ENCODE measurements around the gene KBTBD3.
"Not testable (repeated sequence)": the region's sequence is repeated elsewhere in the genome, so short reads cannot be mapped to it uniquely, and the experiment has no call there.

KBTBD3 gene

DNA sequence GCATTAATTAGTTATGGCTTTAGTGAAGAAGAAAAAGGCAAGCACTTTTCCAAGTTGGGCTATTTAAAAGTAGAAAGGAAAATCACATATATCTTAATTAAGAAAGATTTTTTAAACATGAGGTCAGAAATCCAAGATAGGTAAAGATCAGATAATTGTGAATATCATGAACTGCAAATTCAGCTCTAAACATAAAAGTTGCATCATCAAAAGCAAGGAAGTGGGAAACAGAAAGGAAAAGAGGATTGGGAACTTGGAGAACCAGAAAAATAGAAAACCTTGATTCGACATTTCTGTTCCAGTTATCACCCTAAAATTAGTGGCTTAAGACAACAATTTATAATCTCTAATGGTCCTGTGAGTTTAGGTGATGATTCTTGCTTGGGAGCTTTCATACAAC is 17.5 kb downstream of the KBTBD3 start:
- DNase-seq (ENCODE audit: extremely low spot score), result no peak
- ChIA-PET CTCF (no interaction called here), POLR2A (no interaction called here)
- no peak for TF ChIP-seq TARDBP (IDR thresholded peaks at IDR 0.05)
- no peak for TF ChIP-seq HDGF (IDR thresholded peaks at IDR 0.05; ENCODE audit: borderline replicate concordance)
- no peak for TF ChIP-seq FOXA1 (IDR thresholded peaks at IDR 0.05)
- TF ChIP-seq, protein P1, sequence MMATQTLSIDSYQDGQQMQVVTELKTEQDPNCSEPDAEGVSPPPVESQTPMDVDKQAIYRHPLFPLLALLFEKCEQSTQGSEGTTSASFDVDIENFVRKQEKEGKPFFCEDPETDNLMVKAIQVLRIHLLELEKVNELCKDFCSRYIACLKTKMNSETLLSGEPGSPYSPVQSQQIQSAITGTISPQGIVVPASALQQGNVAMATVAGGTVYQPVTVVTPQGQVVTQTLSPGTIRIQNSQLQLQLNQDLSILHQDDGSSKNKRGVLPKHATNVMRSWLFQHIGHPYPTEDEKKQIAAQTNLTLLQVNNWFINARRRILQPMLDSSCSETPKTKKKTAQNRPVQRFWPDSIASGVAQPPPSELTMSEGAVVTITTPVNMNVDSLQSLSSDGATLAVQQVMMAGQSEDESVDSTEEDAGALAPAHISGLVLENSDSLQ (IDR thresholded peaks at IDR 0.05), result no peak
- no peak for TF ChIP-seq NFRKB (IDR thresholded peaks at IDR 0.05)
- TF ChIP-seq FOXM1 (IDR thresholded peaks at IDR 0.05; ENCODE audit: borderline replicate concordance), result no peak
- no peak for TF ChIP-seq ELF4 (IDR thresholded peaks at IDR 0.05)

DNA sequence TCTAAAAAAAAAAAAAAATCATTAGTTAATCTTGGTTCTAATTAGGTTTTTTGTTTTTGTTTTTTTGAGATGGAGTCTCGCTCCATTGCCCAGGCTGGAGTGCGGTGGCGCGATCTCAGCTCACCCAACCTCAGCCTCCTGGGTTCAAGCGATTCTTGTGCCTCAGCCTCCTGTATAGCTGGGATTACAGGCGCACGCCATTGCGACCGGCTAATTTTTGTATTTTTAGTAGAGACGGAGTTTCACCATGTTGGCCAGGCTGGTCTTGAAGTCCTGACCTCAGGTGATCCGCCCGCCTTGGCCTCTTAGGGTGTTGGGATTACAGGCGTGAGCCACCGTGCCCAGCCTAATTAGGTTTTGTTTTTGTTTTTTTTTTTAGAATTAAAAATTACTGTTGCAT is 18.8 kb downstream of the KBTBD3 start:
- CTCF ChIA-PET; POLR2A ChIA-PET; DNase-seq (ENCODE audit: extremely low spot score): not testable (repeated sequence)

DNA sequence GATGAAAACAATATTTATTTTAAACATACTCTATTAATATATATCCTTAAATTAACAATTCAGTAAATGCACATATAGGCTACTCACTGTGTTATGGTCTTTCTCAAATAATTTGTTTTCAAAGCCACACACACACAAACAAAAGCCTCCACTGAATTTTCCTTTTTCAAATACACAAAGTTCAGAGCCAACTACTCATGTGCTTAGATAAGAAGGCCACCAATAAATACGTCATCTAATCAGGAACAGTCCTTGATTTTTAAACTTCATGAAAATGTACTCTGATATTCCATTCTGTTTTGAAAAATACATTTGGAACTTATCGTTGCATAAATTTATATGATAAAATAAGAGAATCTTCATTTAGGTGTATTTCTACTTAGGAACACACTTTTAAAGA is 26.0 kb downstream of the KBTBD3 start:
- TF ChIP-seq SUZ12 (IDR thresholded peaks at IDR 0.05) (no peak), L3MBTL2 (conservative IDR thresholded peaks at IDR 0.05) (no peak)
- ChIA-PET POLR2A (no interaction called here), CTCF (no interaction called here)
- no peak for DNase-seq (ENCODE audit: extremely low spot score)

DNA sequence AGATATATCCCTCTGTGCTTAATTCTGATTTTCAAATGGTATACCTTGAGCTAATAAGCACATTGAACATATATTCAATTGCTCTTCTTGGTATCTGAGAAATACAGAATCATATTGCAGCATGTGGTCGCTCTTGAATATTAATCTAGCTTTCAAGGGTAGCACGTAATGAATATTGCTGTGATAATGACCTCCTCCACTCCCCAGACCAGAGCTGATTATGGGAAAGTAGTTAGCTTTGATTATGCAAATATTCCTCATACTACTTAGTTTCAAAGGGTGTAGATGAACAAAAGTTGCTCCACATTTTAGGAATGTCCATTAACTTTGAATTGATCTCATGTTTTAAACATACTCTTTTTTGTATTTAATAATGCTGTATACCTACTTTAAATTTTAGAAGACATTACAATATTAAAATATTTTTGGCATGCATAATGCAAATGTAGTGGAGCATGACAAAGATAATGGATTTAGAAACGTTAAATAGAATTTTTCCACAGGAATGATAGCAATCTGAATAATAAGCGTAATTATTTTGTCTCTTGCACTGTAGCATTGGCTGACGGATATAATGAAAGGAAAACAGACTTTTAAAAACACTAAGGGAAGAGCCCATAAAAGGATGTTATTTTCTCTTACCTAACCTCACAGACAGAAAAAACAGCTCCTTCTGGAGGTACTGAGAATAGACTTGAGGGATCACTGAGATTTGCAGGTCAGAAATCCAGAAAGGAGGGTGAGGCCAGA is 27.2 kb downstream of the KBTBD3 start:
- no peak for TF ChIP-seq FOXA1 (IDR thresholded peaks at IDR 0.05)
- no peak for TF ChIP-seq ZNF384 (IDR thresholded peaks at IDR 0.05)
- TF ChIP-seq, protein P1 (IDR thresholded peaks at IDR 0.05), result no peak
- TF ChIP-seq CTBP1 (IDR thresholded peaks at IDR 0.05; ENCODE audit: borderline replicate concordance), result no peak
- no peak for TF ChIP-seq SUZ12 (IDR thresholded peaks at IDR 0.05)
- no peak for TF ChIP-seq HDGF (IDR thresholded peaks at IDR 0.05; ENCODE audit: borderline replicate concordance)
- TF ChIP-seq ARNT (IDR thresholded peaks at IDR 0.05), result no peak
- no peak for TF ChIP-seq L3MBTL2 (conservative IDR thresholded peaks at IDR 0.05)
- no peak for TF ChIP-seq BHLHE40 (IDR thresholded peaks at IDR 0.05; ENCODE audit: borderline replicate concordance)
- no peak for TF ChIP-seq FOXK2 (IDR thresholded peaks at IDR 0.05)
- TF ChIP-seq ELF4 (IDR thresholded peaks at IDR 0.05), result no peak
- TF ChIP-seq LEF1 (IDR thresholded peaks at IDR 0.05; ENCODE audit: borderline replicate concordance), result no peak
- TF ChIP-seq TARDBP (IDR thresholded peaks at IDR 0.05), result no peak
- TF ChIP-seq SP1 (IDR thresholded peaks at IDR 0.05), result no peak
- ChIA-PET CTCF (interaction anchor here (1.0 kb wide), 1 partner anchor 19 kb away, joined by 4 read pairs; no protein-coding TSS in a partner anchor), POLR2A (no interaction called here)
- no peak for DNase-seq (ENCODE audit: extremely low spot score)

DNA sequence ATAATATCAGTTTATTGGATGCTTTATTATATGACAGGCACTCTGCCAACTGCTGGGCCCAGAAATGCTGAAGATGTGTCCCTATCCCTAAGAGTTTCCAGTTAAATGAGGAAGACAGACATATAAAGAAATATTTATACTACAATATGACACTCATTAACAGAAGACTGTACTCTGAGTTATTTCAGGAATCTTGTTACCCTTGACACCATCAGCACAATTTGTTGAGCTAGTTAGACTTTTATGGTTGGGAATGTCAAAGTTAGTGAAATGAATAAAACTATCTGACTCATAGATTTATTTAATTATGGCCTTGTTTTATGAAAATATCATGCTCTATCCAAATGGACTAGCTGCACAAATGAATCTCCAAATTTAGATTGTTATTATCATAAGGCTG is 29.5 kb downstream of the KBTBD3 start:
- ChIA-PET POLR2A (no interaction called here), CTCF (no interaction called here)
- no peak for DNase-seq (ENCODE audit: extremely low spot score)
- TF ChIP-seq ARNT (IDR thresholded peaks at IDR 0.05) (no peak), ZNF384 (IDR thresholded peaks at IDR 0.05) (no peak), NFRKB (IDR thresholded peaks at IDR 0.05) (no peak), BHLHE40 (IDR thresholded peaks at IDR 0.05; ENCODE audit: borderline replicate concordance) (no peak), CTBP1 (IDR thresholded peaks at IDR 0.05; ENCODE audit: borderline replicate concordance) (no peak), LEF1 (IDR thresholded peaks at IDR 0.05; ENCODE audit: borderline replicate concordance) (no peak), SP1 (IDR thresholded peaks at IDR 0.05) (no peak), FOXM1 (IDR thresholded peaks at IDR 0.05; ENCODE audit: borderline replicate concordance) (no peak), HDGF (IDR thresholded peaks at IDR 0.05; ENCODE audit: borderline replicate concordance) (no peak), FOXA1 (IDR thresholded peaks at IDR 0.05) (no peak), SUZ12 (IDR thresholded peaks at IDR 0.05) (no peak), FOXK2 (IDR thresholded peaks at IDR 0.05) (no peak), ELF4 (IDR thresholded peaks at IDR 0.05) (no peak), TARDBP (IDR thresholded peaks at IDR 0.05) (no peak), L3MBTL2 (conservative IDR thresholded peaks at IDR 0.05) (no peak)
- TF ChIP-seq, protein P1 (IDR thresholded peaks at IDR 0.05), result no peak

DNA sequence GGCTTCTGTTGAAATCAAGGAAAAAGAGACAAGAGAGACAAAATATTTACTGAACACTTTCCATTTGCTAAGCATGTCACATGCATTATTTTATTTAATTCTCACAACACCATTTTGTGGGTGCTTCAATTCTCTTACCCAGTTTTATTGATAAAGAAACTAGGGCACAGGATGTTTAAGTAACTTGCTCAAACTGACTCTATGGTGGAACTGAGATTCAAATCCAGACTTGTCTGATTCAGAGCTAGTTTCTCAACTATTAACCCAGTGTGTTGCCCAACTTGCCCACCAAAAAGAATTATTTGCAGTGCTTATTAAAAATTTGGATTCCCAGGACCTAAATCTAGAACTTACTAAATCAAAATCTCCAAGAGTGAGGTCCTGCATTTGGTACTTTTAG is 33.6 kb downstream of the KBTBD3 start:
- no peak for DNase-seq (ENCODE audit: extremely low spot score)
- ChIA-PET CTCF (no interaction called here), POLR2A (no interaction called here)
- TF ChIP-seq ZNF384 (IDR thresholded peaks at IDR 0.05) (no peak), LEF1 (IDR thresholded peaks at IDR 0.05; ENCODE audit: borderline replicate concordance) (no peak), FOXM1 (IDR thresholded peaks at IDR 0.05; ENCODE audit: borderline replicate concordance) (no peak), SP1 (IDR thresholded peaks at IDR 0.05) (no peak), SUZ12 (IDR thresholded peaks at IDR 0.05) (no peak), HDGF (IDR thresholded peaks at IDR 0.05; ENCODE audit: borderline replicate concordance) (no peak), L3MBTL2 (conservative IDR thresholded peaks at IDR 0.05) (no peak), ARNT (IDR thresholded peaks at IDR 0.05) (no peak), ELF4 (IDR thresholded peaks at IDR 0.05) (no peak), FOXA1 (IDR thresholded peaks at IDR 0.05) (no peak), FOXK2 (IDR thresholded peaks at IDR 0.05) (no peak), TARDBP (IDR thresholded peaks at IDR 0.05) (no peak), CTBP1 (IDR thresholded peaks at IDR 0.05; ENCODE audit: borderline replicate concordance) (no peak), NFRKB (IDR thresholded peaks at IDR 0.05) (no peak), BHLHE40 (IDR thresholded peaks at IDR 0.05; ENCODE audit: borderline replicate concordance) (no peak)
- TF ChIP-seq, protein P1 (IDR thresholded peaks at IDR 0.05), result no peak
